ENCODE data around the gene PRKCB.

PRKCB gene

DNA sequence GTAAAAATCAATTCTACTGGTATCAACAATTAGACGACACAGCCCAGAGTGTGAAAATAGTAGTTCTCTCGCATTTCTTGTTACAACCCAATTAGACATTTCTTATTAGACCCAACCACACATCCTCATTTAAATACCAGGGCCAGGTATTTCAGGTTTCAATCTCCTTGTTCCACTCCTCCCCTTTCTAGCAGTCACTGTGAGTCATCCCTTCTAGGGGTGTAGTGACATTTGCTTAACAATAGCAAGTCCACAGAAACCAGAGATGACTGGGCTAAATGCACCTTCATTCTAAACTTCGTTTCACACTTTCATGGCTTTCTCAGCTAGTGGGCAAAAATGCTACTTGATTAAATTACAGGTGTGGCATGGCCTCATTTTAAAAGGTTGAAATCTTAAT, 303.5 kb downstream of the PRKCB start:
- Histone ChIP-seq H3K27ac (ENCODE audit: extremely low read depth, low read depth, low read length) (no peak overlapping the region), H3K36me3 (ENCODE audit: control insufficient read depth in 2 of 2, insufficient read depth in 1 of 2, low read length in 2 of 2) (no peaks in the 10 kb centered on the region), H3K9me3 (ENCODE audit: control insufficient read depth, insufficient read depth, low read depth, low read length) (no peaks in the 10 kb centered on the region), H3K4me3 (ENCODE audit: low read depth, low read length) (no peak overlapping the region), H3K4me1 (ENCODE audit: control insufficient read depth, insufficient read depth, low read length) (no peaks in the 10 kb centered on the region)
- ChIA-PET CTCF (no interaction called here), POLR2A (no interaction called here)
- TF ChIP-seq SP7 (tag by site-specific recombination; IDR thresholded peaks at IDR 0.05) (no peak), BCL11B (tag by site-specific recombination; IDR thresholded peaks at IDR 0.05; ENCODE audit: low read depth) (no peak), ZNF830 (tag by site-specific recombination; IDR thresholded peaks at IDR 0.05; ENCODE audit: low read depth) (no peak), IKZF3 (tag by site-specific recombination; IDR thresholded peaks at IDR 0.05) (no peak), GLIS1 (tag by site-specific recombination; IDR thresholded peaks at IDR 0.05) (no peak), ZNF560 (tag by site-specific recombination; IDR thresholded peaks at IDR 0.05; ENCODE audit: borderline replicate concordance) (no peak), ZEB2 (tag by site-specific recombination; IDR thresholded peaks at IDR 0.05) (no peak), ZNF302 (tag by site-specific recombination; IDR thresholded peaks at IDR 0.05; ENCODE audit: low read depth) (no peak), ZFP41 (tag by site-specific recombination; IDR thresholded peaks at IDR 0.05; ENCODE audit: borderline replicate concordance) (no peak), GLIS2 (tag by site-specific recombination; IDR thresholded peaks at IDR 0.05) (no peak), ZNF146 (tag by site-specific recombination; IDR thresholded peaks at IDR 0.05) (no peak), ZBTB8A (tag by site-specific recombination; IDR thresholded peaks at IDR 0.05) (no peak), ZBTB20 (tag by site-specific recombination; IDR thresholded peaks at IDR 0.05) (no peak), ZNF610 (tag by site-specific recombination; IDR thresholded peaks at IDR 0.05; ENCODE audit: borderline replicate concordance) (no peak)
- TF ChIP-seq, protein P1, sequence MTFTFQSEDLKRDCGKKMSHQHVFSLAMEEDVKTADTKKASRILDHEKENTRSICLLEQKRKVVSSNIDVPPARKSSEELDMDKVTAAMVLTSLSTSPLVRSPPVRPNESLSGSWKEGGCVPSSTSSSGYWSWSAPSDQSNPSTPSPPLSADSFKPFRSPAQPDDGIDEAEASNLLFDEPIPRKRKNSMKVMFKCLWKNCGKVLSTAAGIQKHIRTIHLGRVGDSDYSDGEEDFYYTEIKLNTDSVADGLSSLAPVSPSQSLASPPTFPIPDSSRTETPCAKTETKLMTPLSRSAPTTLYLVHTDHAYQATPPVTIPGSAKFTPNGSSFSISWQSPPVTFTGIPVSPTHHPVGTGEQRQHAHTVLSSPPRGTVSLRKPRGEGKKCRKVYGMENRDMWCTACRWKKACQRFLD (tag by site-specific recombination; IDR thresholded peaks at IDR 0.05): no peak
- TF ChIP-seq, protein P2, sequence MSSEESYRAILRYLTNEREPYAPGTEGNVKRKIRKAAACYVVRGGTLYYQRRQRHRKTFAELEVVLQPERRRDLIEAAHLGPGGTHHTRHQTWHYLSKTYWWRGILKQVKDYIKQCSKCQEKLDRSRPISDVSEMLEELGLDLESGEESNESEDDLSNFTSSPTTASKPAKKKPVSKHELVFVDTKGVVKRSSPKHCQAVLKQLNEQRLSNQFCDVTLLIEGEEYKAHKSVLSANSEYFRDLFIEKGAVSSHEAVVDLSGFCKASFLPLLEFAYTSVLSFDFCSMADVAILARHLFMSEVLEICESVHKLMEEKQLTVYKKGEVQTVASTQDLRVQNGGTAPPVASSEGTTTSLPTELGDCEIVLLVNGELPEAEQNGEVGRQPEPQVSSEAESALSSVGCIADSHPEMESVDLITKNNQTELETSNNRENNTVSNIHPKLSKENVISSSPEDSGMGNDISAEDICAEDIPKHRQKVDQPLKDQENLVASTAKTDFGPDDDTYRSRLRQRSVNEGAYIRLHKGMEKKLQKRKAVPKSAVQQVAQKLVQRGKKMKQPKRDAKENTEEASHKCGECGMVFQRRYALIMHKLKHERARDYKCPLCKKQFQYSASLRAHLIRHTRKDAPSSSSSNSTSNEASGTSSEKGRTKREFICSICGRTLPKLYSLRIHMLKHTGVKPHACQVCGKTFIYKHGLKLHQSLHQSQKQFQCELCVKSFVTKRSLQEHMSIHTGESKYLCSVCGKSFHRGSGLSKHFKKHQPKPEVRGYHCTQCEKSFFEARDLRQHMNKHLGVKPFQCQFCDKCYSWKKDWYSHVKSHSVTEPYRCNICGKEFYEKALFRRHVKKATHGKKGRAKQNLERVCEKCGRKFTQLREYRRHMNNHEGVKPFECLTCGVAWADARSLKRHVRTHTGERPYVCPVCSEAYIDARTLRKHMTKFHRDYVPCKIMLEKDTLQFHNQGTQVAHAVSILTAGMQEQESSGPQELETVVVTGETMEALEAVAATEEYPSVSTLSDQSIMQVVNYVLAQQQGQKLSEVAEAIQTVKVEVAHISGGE (tag by site-specific recombination; conservative IDR thresholded peaks at IDR 0.05; ENCODE audit: low read depth): no peak
- TF ChIP-seq, protein P3, sequence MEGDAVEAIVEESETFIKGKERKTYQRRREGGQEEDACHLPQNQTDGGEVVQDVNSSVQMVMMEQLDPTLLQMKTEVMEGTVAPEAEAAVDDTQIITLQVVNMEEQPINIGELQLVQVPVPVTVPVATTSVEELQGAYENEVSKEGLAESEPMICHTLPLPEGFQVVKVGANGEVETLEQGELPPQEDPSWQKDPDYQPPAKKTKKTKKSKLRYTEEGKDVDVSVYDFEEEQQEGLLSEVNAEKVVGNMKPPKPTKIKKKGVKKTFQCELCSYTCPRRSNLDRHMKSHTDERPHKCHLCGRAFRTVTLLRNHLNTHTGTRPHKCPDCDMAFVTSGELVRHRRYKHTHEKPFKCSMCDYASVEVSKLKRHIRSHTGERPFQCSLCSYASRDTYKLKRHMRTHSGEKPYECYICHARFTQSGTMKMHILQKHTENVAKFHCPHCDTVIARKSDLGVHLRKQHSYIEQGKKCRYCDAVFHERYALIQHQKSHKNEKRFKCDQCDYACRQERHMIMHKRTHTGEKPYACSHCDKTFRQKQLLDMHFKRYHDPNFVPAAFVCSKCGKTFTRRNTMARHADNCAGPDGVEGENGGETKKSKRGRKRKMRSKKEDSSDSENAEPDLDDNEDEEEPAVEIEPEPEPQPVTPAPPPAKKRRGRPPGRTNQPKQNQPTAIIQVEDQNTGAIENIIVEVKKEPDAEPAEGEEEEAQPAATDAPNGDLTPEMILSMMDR (tag by site-specific recombination; IDR thresholded peaks at IDR 0.05): no peak
- TF ChIP-seq, protein P4, sequence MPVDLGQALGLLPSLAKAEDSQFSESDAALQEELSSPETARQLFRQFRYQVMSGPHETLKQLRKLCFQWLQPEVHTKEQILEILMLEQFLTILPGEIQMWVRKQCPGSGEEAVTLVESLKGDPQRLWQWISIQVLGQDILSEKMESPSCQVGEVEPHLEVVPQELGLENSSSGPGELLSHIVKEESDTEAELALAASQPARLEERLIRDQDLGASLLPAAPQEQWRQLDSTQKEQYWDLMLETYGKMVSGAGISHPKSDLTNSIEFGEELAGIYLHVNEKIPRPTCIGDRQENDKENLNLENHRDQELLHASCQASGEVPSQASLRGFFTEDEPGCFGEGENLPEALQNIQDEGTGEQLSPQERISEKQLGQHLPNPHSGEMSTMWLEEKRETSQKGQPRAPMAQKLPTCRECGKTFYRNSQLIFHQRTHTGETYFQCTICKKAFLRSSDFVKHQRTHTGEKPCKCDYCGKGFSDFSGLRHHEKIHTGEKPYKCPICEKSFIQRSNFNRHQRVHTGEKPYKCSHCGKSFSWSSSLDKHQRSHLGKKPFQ (tag by site-specific recombination; IDR thresholded peaks at IDR 0.05): no peak
- TF ChIP-seq, protein P5, sequence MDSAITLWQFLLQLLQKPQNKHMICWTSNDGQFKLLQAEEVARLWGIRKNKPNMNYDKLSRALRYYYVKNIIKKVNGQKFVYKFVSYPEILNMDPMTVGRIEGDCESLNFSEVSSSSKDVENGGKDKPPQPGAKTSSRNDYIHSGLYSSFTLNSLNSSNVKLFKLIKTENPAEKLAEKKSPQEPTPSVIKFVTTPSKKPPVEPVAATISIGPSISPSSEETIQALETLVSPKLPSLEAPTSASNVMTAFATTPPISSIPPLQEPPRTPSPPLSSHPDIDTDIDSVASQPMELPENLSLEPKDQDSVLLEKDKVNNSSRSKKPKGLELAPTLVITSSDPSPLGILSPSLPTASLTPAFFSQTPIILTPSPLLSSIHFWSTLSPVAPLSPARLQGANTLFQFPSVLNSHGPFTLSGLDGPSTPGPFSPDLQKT (IDR thresholded peaks at IDR 0.05; ENCODE audit: borderline replicate concordance, low read depth, low read length): no peak
- TF ChIP-seq, protein P6, sequence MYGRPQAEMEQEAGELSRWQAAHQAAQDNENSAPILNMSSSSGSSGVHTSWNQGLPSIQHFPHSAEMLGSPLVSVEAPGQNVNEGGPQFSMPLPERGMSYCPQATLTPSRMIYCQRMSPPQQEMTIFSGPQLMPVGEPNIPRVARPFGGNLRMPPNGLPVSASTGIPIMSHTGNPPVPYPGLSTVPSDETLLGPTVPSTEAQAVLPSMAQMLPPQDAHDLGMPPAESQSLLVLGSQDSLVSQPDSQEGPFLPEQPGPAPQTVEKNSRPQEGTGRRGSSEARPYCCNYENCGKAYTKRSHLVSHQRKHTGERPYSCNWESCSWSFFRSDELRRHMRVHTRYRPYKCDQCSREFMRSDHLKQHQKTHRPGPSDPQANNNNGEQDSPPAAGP (tag by site-specific recombination; IDR thresholded peaks at IDR 0.05): no peak

Data from HEK293 (cell line).